OCI-LY7 (cell line): ENCODE results near the gene KANK2. TPM values are rescaled to one million over a fixed set of nuclear protein-coding genes. Genes with fewer than 3 reads are reported as not detected.

Experiments
- BruUV-seq: library from RNA; stranded (reverse); fragments of 400-500 nt; replicated peaks from 2 replicates; lab custom pipeline; 2021; lab: Mats Ljungman, UMichigan
- CTCF ChIA-PET: fragments of 300-600 bp; sonication (Branson Sonifier 250); formaldehyde crosslinking; loops from one replicate; lab custom pipeline; 2022; ENCODE audit warnings: antibody characterized with exemption; ENCODE audit not compliant: unreplicated experiment; lab: Charles Lee
- POLR2A ChIA-PET: fragments of 300-600 bp; sonication (Branson Sonifier 250); formaldehyde crosslinking; loops from one replicate; lab custom pipeline; 2022; ENCODE audit warnings: antibody characterized with exemption; lab: Charles Lee
- DNase-seq: peaks from one replicate; pipeline ENCODE4 v3.0.0-alpha.2; 2015; ENCODE audit warnings: low spot score
- H2AFZ ChIP-seq: fragments of 200-600 bp; sonication (generic), shearing (Covaris generic); 2 replicates; pipeline ENCODE4 v1.6.1; 2014; ENCODE audit warnings: mild to moderate bottlenecking, antibody characterized with exemption, low read length, moderate library complexity
- H3K27ac ChIP-seq: fragments of 200-600 bp; sonication (generic); 2 replicates; pipeline ENCODE4 v1.5.1; 2014; ENCODE audit warnings: mixed run types, low read depth, mild to moderate bottlenecking, moderate library complexity, low read length, inconsistent platforms; ENCODE audit not compliant: poor library complexity, severe bottlenecking
- H3K36me3 ChIP-seq: fragments of 200-600 bp; sonication (generic); 2 replicates; pipeline ENCODE4 v1.6.1; 2014; ENCODE audit warnings: mild to moderate bottlenecking, antibody characterized with exemption, low read length, moderate library complexity, mixed read lengths; ENCODE audit not compliant: insufficient read depth
- H3K4me1 ChIP-seq: fragments of 200-600 bp; sonication (generic); 2 replicates; pipeline ENCODE4 v1.5.1; 2014; ENCODE audit warnings: mild to moderate bottlenecking, low read length; ENCODE audit not compliant: insufficient read depth, poor library complexity, severe bottlenecking
- H3K4me2 ChIP-seq: fragments of 200-600 bp; sonication (generic); 2 replicates; pipeline ENCODE4 v1.6.1; 2014; ENCODE audit warnings: mild to moderate bottlenecking, low read length
- H3K4me3 ChIP-seq: fragments of 200-600 bp; sonication (generic); 2 replicates; pipeline ENCODE4 v1.5.1; 2014; ENCODE audit warnings: mild to moderate bottlenecking, low read depth, low read length; ENCODE audit not compliant: poor library complexity, severe bottlenecking
- H3K79me2 ChIP-seq: fragments of 200-600 bp; sonication (generic); 2 replicates; pipeline ENCODE4 v1.6.1; 2016; ENCODE audit warnings: low read depth, mild to moderate bottlenecking, low read length, moderate library complexity, mixed read lengths; ENCODE audit not compliant: insufficient read depth
- H3K9me2 ChIP-seq: fragments of 200-600 bp; sonication (generic); 2 replicates; pipeline ENCODE4 v1.6.1; 2016; ENCODE audit warnings: mild to moderate bottlenecking, low read length, mixed read lengths; ENCODE audit not compliant: insufficient read depth
- H3K9me3 ChIP-seq: fragments of 200-600 bp; sonication (generic); 2 replicates; pipeline ENCODE4 v1.6.1; 2014; ENCODE audit warnings: mild to moderate bottlenecking, mixed run types, low read length, mixed read lengths
- H4K20me1 ChIP-seq: fragments of 200-600 bp; sonication (generic); 2 replicates; pipeline ENCODE4 v1.6.1; 2014; ENCODE audit warnings: mild to moderate bottlenecking, antibody characterized with exemption, low read length, moderate library complexity, mixed read lengths; ENCODE audit not compliant: insufficient read depth
- EZH2phosphoT487 ChIP-seq: fragments of 200-600 bp; sonication (generic); IDR thresholded peaks from 2 replicates; pipeline ENCODE4 v1.6.1; 2018; ENCODE audit warnings: low read depth, borderline replicate concordance, mild to moderate bottlenecking, mixed run types, antibody characterized with exemption, low read length, moderate library complexity, mixed read lengths
- intact Hi-C: fragments of 100-400 bp; cut with micrococcal nuclease; formaldehyde crosslinking; loops from one replicate; pipeline ENCODE4 v1.10.0; 2022; ENCODE audit not compliant: unreplicated experiment
- total RNA-seq, 2 experiments: library from RNA; depleted of rRNA in 1 of 2; stranded (reverse); fragments of >200 nt in 1 of 2; shearing (Covaris generic) in 1 of 2; gene quantifications; 2 replicates each; pipeline ENCODE4 v1.2.3, GENCODE V29; 2014 to 2022
- TF ChIP-seq, protein P1 (sequence below): fragments of 200-600 bp; sonication (generic); conservative IDR thresholded peaks from 2 replicates; pipeline ENCODE4 v1.5.1; 2014; ENCODE audit warnings: mild to moderate bottlenecking, antibody characterized with exemption, low read length, moderate library complexity, mixed read lengths

The KANK2 gene
- total RNA-seq, 2 experiments from 2014 or later, result 174 to 186 TPM

DNA sequence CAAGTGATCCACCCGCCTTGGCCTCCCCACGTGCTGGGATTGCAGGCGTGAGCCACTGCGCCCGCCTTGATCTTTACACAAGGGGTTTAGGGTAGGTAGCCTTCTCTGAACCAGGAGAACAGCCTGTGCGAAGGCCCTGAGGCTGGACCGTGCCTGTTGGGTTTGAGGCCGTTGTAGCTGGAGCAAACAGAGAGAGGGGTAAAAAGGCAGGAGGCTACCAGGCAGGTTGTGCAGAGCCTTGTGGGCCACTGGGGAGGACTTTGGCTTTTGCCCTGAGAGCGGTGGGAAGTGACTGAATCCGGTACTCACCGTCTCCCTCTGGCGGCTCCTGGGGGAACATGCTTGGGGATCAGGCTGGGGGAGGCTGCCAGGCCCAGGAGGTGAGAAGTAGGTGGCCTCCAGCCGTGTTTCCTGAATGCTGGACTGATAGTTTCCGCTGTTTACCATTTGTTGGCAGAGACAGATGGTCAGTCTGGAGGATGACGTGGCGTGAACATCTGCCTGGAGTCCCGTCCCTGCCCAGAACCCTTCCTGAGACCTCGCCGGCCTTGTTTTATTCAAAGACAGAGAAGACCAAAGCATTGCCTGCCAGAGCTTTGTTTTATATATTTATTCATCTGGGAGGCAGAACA lies 66.4 kb downstream of the KANK2 start:
- peak; percentile 71 for DNase-seq
- peaks cover 82% of the 10 kb centered on the region for H3K36me3 ChIP-seq
- ChIA-PET POLR2A (no interaction called here), CTCF (no interaction called here)
- no peaks in the 10 kb centered on the region for H3K9me2 ChIP-seq
- H3K4me3 ChIP-seq, result no peak overlapping the region
- no peaks in the 10 kb centered on the region for H3K4me1 ChIP-seq
- no peaks in the 10 kb centered on the region for H3K9me3 ChIP-seq
- BruUV-seq, result no TSS peak
- H2AFZ ChIP-seq, result no peak overlapping the region
- no peak for TF ChIP-seq EZH2phosphoT487
- TF ChIP-seq, protein P1, sequence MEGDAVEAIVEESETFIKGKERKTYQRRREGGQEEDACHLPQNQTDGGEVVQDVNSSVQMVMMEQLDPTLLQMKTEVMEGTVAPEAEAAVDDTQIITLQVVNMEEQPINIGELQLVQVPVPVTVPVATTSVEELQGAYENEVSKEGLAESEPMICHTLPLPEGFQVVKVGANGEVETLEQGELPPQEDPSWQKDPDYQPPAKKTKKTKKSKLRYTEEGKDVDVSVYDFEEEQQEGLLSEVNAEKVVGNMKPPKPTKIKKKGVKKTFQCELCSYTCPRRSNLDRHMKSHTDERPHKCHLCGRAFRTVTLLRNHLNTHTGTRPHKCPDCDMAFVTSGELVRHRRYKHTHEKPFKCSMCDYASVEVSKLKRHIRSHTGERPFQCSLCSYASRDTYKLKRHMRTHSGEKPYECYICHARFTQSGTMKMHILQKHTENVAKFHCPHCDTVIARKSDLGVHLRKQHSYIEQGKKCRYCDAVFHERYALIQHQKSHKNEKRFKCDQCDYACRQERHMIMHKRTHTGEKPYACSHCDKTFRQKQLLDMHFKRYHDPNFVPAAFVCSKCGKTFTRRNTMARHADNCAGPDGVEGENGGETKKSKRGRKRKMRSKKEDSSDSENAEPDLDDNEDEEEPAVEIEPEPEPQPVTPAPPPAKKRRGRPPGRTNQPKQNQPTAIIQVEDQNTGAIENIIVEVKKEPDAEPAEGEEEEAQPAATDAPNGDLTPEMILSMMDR, result peak; percentile 77
- no peaks in the 10 kb centered on the region for H4K20me1 ChIP-seq
- H3K79me2 ChIP-seq, result 0 out of 2 replicates have a peak, but pooled peaks cover 5% of the 10 kb centered on the region
- intact Hi-C loops, result loop anchor here (2.0 kb wide), 1 partner anchor 194 kb away; no protein-coding TSS in a partner anchor
- H3K27ac ChIP-seq, result no peak overlapping the region
- no peak overlapping the region for H3K4me2 ChIP-seq

DNA sequence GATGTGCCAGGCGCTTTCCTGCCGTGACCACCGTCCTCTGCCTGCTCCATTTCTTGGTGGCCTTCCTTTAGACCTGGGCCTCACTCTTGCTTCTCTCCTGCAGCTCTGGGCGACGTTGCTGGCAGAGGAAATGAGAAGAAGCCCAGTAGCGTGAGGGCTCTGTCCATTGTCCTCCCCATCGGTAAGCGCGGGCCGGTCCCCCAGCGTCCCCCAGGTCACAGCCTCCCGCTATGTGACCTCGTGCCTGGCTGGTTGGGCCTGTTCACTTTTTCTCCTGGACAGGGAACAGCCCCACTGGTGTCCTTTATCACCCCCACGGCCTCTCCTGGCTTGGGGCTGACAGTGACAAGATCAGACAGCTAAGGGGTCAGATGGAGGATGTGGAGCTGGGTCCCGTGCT lies 69.4 kb downstream of the KANK2 start:
- Histone ChIP-seq H3K4me3 (no peak overlapping the region), H3K9me3 (no peaks in the 10 kb centered on the region), H2AFZ (no peak overlapping the region), H4K20me1 (no peaks in the 10 kb centered on the region), H3K36me3 (peaks cover 96% of the 10 kb centered on the region), H3K9me2 (no peaks in the 10 kb centered on the region), H3K79me2 (0 out of 2 replicates have a peak, but pooled peaks cover 5% of the 10 kb centered on the region), H3K27ac (no peak overlapping the region), H3K4me2 (no peak overlapping the region), H3K4me1 (no peaks in the 10 kb centered on the region)
- intact Hi-C loops, result loop anchor here (2.0 kb wide), 1 partner anchor 91 kb away; no protein-coding TSS in a partner anchor
- TF ChIP-seq EZH2phosphoT487, result no peak
- TF ChIP-seq, protein P1, result no peak
- BruUV-seq, result no TSS peak
- CTCF ChIA-PET, result no interaction called here
- DNase-seq, result no peak
- POLR2A ChIA-PET, result no interaction called here
